ENCODE results near the gene LZTS3.
"Not testable (repeated sequence)": the region's sequence is repeated elsewhere in the genome, so short reads cannot be mapped to it uniquely, and the experiment has no call there.

Gene LZTS3

DNA sequence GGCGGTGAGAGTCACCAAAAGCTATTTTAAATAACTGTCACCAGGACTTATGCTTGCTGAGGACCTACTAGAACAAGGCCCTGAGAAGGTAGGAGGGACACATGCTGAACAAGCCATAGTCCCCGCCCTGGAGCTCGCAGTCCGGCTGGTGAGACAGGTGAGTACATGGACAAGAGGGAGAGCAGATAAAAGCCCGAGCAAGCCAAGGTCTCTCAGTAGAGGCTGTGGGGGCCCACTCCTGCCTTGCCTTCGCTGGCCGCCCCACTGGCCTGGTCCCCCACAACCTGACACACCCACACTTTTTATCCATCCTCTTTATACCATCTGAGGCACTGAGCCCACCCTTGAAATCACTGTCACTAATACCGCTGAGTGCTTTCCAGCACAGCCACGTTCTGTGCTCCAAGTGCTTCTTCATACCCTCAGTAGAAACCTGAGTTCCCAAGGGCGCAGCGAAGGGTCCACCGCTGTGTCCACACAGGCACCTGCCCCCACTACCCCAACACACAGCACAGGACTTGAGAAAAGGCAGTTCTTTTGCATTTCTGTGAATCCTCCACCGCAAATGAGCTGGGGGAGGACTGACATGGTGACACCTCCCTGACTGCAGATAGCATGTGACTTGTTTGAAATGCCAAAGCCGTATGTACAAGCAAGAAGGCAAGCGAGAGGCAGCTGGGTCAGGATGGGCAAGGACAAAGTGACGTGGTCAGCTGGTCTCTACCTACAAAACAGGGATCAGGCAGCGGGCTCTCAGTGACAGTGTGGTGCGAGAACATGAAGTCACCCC is 19.1 kb upstream of the LZTS3 start:
- DNase-seq = no peak

DNA sequence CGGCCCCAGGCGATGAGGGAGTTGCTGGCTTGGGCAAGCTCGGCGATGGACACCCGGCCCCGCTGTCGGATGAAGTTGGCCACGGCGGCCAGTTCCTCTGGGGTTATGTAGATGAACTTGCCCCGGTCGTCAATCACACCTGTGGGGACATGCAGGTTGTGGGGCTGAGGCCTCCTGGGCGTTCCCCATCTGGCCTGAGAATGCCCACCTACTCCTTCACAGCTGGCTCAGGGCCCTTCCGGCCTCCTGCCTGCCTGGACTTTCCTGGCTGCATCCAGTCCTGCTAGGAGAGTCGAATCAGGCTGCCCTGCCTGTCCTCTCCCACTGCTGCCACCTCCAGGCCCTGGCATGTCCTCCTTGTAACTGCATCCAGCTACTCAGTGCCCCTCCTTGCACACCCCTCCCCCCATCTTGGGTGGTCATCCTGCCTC is 17.3 kb upstream of the LZTS3 start:
- DNase-seq = no peak

DNA sequence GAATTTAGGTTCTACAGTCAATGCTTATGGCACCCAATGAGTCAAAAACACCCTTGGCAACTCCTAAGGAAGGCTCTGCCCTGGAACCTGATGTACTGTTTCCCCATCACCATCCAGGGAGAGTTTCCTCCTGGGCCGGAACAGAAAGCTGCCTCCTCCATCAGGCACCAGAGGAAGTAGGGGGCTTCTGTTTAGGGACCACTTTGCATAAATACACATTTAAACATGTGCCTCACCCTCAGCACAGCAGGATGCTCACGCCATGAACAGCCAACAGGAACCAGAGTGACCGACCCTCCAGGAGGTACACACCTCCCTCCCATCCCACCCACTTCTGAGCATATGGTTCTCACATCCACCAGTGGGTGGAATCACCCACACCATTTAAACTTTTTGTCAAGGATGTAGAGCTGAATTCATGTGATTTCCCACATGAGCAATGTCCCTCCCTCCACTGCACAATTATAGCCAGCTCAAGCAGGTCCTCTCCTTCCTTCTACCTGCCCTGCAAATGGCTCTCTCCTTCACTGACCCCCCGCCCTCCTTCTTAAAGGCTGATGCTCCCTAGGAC is 16.3 kb upstream of the LZTS3 start:
- DNase-seq = no peak

DNA sequence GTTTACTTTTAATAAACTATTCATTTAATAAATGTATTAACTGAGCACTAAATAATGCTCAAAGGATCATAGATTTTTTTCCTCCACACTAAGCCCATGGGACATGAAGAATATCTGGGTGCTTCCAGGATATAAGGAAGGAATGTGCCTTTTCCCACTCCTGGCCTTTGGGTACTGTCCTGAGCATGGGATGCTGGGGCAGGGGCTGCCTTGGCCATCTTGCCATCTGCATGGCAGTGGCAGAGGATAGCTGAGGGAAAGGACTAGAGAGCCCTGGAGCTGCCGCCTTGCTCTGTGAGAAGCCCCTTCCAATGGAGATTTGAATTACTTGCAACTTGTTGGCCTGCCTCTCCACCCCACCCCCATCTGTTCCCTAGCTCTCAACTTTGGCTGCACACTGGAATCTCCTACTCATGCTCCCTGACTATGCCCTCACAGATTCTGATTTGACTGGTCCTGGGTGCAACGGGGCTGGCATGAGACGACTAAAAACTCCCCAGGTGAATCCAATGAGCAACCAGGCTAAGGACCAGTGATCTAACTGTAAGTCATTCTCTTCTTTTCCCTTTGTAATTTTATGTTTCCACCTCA is 15.6 kb upstream of the LZTS3 start:
- no peak for DNase-seq

DNA sequence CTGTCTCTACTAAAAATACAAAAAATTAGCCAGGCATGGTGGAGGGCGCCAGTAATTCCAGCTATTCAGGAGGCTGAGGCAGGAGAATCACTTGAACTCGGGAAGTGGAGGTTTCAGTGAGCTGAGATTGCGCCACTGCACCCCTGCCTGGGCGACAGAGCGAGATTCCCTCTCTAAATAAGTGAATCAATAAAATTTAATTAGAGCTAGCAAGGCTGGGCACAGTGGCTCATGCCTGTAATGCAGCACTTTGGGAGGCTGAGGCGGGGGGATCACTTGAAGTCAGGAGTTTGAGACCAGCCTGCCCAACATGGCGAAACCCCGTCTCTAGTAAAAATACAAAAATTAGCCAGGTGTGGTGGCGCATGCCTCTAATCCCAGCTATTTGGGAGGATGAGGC is 14.5 kb upstream of the LZTS3 start:
- not testable (repeated sequence) for DNase-seq

DNA sequence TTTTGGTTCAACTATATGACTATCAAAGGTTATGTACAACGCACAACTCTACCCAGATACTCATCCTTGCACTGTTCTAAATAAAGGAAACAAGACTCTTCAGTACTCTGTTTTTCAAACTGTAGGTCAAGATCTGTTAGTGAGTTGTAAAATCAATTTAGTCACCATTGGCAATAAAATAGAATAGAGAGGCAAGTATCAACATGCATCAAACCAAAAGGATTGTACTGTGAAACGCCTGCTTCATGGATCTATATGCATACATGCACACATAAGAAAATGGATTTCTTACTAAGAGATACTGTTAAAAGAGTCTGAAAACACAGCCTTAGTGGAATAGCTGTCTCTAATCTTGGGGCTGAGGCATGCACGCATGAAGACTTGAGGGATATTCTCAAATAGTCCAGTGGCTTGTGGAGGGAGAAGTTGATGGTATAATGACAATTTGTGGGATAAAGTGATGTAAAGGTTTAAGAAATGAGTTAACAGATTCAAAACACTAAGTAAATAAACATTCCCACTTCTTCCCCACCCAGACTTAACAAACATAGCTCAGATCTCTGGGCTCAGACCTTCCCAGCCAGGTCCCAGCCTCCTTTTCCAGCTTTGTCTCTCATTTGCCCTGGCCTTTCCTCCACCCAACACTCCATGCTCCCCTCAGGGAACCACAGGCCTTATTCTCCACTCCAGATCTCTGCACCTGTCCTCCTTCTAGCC is 10.7 kb upstream of the LZTS3 start:
- DNase-seq = no peak

DNA sequence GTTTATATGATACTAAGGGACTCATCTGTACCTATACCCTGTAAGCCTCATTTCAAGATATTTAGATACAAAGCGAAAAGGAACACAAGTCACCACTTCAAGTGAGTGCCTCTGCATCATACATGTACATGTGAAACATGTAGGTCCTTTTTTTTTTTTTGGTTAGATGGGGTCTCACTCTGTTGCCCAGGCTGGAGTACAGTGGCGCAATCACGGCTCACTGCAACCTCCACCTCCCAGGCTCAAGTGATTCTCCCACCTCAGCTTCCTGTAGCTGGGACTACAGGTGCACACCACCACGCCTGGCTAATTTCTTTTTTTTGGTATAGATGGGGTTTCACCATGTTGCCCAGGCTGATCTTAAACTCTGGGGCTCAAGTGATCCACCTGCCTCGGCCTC is 9.1 kb upstream of the LZTS3 start:
- not testable (repeated sequence) for DNase-seq

DNA sequence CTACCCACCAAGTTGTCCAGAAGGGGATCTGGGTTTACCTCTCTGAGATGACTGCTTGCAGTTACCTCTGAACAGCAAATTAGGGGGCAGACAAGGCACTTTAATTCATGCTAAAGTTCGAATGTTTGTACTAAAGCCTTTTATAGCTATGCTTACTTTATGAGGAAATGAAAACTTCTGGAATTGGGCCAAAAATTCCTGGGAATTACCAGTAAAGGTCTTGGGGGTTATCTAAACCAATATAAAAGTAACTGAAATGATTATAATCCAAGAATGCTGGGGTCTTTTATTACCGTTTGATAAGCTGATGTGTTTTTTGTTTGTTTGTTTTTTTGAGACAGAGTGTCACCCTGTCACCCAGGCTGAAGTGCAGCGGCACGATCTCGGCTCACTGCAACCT is 7.9 kb upstream of the LZTS3 start:
- no peak for DNase-seq

DNA sequence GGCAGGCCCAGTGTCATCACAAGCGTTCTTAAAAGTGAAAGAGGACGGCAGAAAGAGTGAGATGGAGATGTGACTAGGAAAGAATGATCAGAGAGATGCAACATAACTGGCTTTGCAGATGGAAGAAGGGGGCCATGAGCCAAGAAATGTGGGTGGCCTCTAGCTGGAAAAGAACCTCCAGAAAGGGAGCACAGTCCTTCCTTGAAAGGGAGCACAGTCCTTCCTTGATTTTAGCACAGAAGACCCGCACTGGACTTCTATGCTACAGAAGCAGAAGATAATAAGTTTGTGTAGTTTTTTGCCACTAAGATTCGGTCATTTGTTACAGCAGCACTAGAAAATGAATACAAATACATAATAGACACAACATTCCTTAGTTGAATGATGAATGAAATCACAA is 7.0 kb upstream of the LZTS3 start:
- no peak for DNase-seq

DNA sequence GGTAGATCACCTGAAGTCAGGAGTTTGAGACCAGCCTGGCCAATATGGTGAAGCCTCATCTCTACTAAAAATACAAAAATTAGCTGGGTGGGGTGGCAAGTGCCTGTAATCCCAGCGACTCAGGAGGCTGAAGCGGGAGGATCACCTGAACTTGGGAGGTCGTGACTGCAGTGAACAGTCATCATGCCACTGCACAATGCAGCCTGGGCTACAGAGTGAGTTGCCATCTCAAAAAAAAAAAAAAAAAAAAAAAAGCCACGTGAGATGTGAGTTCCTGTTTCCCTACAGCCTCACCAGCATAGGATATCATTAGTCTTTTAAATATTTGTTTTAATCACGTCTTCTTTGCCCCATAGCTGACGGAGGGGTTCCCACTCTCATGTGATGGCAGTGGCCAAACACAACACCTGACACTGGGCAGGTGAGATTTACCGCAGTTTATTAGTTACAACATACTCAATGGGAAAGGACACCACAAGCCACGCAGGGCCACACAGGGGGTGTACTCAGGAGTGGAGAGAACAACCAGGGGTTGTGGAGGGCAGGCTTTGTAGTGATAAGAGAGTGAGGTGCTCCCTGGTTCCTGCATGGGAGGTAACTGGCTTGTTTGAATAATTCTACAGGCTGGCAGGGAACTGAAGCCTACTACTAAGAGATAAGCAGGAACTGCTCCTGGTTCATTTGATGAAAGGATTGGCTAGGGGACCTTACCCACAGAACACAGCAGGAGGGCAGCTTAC is 4.6 kb upstream of the LZTS3 start:
- DNase-seq = no peak

DNA sequence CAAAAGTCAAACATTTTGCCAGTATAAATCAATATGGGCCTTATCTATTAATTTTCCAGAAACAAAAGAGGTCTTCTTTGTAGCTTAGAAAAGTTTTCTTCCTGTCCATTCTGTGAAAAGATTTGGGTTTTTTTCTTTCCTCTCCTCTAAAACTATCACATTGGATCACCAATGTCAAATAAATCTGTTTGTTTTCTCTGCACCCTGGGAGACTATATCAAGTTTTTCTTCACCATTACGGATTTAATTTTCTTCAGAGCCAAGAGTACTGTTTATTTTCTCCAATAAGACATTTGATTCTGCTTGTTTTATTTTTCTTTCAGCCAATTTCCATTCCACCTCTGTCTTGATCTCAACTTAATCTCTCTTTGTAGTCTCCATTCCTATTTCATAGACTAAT is 1.9 kb upstream of the LZTS3 start:
- no peak for DNase-seq

DNA sequence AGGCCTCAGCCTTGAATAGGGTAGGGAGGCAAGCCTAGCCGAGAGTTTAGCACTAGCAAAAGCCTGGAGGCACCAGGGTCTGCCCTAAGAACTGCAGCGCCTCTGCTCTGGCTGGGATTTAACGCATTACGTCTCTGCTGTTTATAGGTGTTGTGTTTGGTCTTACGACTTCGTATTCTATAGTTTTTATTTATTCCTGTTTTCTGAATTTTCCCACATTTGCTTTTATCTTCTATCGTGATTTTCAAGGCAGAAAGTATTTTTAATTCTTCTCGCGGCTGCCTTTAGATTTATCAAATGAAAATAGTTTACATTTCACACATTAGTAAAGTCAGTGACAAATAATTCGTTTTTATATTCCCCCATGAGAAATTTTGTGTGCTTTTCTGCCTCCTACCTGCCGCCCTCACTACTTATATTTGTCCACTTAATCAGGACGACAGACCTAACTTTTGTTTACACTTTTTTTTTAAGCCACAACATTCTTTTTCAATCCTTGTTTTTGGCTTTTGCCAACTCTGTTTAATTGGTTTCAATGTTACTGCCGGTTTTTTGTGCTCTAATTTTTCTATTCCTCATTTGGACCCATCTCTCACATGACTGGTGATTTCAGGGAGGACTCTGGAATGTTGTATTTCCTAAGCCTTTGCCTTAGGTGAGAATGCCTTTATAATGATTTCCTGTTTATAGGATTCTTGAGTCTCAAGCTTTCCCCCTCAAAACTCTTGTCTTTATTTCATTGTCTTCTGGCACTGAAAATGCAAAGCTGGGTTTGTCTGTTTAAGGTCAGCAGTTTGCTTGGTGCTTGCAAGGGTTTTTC is 1.3 kb upstream of the LZTS3 start:
- DNase-seq = no peak

DNA sequence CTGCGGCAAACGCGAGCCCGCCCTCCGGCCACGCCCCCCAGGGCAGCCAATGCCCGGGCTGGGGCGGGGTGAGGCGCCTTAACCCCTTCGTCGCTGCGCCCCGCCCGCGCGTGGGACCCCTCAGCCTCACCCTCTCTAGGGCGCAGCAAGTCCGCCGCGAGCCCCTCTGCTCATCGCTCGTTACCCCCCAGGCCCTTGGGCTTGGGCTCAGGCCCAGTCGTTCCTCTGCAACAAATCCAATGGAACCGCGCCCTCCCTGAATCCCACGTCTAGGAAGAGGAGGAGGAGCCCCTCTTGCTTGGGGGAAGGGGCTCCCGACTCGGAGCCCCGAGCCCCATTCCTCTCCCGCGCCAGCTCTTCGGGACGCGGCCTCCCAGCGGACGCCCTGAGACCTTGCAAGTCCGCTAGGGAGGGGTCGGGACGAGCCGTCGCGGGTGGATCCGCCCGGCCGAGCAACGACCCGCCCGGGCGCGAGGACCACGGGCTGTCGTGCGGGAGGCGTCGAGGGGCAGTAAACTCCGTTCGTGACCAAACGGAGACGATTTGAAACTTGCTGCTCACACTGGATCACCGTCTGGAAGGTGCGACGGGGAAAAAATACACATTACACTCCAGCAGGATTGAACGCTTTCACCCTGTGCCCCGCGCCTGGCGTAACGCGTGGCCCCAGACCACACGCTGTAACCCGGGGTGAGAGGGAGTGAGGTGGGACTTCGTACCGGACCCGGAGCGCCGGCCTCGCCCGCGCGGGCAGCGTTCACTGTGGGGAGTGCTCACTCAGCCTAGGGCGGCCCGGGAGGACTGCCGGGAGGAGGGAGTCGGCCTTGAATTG is 477 bp upstream of the LZTS3 start:
- peak; percentile 90 for DNase-seq

DNA sequence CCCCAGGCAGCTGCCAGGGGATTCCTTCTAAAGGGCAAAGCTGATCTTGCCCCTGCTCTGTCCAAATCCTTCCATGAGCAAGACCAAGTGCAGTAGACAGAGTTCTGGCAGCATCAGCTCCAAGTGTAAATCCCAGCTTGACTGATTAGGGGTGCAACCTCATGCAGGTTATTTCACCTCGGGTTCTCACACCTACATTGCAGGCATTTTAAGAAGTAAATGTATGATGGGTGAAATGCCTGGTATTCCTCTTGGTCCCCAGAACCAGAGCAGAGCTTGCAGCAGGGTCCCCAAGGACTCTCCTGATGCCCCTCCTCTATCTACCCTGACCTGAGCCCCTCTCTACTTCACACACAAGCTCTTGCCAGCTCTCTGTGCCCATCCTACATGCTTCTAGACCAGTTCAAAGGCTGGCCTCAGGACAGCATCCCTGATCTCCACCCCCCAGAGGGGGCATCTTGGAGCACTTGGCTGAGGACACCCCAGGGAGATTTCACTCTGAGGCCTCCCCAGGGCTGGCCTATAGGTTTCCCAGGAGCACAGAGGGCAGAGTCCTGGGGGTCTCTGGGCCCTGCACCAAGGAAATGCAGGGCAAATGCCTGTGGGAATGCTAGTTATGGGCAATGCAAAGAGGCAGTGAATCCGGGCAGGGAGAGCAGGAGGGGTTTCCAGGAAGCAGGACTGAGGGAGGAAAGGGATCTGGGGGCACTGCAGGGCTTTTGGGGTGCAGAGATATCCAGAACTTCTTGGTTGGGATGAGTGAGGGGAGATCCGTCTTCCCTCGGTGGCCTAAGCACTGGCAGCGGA is 1.0 kb downstream of the LZTS3 start:
- DNase-seq = no peak

DNA sequence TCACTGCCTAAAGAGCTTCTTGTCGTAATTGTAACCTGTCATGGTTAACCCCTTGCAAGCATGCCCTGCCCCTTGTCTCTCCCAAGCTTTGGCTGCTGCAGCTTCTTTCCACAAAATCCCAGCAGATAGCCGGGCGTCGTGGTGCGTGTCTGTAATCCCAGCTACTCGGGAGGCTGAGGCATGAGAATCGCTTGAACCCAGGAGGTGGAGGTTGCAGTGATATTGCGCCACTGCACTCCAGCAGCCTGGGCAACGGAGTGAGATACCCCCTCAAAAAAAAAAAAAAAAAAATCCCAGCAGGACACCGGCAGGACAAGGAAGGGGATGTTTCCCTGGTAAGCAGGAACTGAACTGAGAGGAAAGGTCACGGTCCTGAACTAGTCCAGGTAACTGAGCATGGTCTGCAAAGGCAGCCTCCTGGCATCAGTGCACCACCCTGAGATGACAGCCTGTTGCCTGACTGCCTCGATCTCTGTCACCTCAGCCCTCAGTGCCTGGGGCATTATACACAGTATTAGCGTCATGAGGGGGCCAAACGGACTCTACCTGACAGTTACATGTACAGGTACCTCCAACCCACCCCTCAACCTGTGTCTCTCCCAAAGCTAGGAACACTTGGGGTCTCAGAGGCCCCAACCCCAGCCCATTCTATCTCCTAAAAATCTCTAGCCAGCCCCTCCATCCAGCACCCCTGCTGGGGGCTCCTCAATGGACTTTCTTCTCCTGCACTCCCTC is 1.8 kb downstream of the LZTS3 start:
- DNase-seq = no peak

DNA sequence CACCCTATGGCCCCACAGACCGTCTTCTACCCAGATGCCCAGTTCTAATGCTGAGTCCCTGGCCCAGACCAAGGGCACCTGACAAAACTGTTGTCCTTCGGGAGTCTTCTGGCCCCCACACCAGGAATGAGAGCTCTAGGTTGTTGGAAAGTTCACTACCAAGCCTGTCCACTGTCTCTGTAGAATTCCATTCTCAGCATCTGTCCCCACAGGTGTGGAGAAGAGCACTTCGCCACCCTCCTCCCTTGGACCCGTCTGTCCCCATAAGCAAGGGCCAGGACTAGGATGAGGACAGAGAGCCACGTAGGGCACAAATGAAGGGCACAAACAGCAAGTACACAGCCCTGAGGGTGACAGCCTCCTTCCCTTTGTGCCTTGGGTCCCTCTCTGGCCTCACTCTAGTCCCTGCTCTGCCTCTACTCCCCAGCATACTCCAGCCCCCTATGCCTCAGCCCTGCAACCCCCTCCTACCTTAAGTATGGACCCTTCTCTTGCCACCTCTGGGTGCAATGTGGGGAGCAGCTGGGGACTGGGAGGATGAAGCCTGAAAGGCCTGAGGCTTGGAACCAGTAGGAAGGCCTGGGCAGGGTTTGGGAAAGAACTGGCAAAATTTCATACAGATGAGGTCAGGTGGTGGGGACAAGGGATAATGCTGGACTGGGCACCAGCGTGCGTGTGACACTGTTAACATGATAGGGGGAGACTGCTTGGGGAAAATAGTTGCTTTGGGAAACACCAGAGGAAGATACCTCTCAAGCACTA is 4.3 kb downstream of the LZTS3 start:
- DNase-seq = no peak

DNA sequence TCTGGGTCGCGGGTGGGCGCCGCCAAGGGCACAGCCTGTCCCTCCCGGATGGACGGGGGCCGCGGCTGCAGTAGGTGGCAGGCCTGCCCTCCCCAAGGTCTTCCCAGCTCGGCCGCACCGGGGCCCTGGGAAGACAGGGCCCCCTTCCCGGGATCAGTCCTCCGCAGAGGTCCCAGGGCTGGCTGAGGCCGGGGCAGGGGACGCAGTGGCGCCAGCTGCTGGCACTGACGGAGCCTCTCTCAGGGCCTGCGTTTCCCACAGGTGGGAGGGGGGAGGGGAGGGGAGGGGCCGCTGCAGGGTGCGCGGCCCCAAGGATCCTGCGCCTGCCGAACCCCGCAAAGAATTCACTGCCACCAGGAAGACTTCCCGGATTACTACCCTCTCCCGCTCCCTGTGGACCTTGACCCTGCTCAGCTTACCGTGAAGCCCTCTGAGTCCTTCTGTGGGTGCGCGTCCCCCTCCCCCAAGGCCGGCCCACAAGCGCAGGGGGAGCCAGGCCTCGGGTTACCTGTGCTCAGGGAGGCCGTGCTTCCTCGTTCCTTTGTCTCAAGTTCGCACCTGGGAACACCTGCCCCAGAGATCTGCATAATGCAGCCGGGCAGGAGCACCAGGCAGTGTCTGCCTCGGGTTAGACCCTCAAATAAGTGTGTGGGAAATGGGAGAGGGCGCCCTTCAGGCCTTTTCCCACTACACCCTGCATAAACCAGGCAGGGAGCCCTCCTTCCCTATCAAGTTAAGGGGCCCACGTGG is 5.1 kb downstream of the LZTS3 start:
- DNase-seq = no peak

DNA sequence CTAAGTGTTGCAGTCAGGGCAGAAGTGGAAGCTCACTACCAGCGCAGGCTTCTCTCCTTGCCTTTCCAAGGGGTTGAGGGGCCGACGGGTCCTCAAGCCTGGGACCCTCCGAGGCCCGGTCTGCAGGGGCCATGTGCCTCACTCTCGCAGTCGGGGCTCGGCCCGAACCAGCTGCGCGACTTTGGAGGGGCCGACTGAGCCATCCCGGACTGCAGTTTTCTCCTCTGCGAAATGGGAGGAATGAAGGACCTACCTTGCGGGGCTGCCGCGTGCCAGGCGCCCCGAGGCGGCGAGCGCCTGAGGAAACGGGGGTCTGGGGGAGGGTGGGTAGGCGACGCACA is 5.6 kb downstream of the LZTS3 start:
- no peak for DNase-seq

Measured in activated CD4-positive, alpha-beta T cell treated with anti-CD3 and anti-CD28 coated beads, Interleukin-10, Interleukin-2, amounts not matched to agents 100 ng/mL and 50 ng/mL, durations not matched to agents 16 hours and 8 hours (primary cell).